Heart left ventricle (tissue), 16 donors: Measurements from ENCODE around the gene TOP1. TPM values are rescaled to one million over a fixed set of nuclear protein-coding genes. Genes with fewer than 3 reads are reported as not detected.
A peak's percentile ranks its signal among the peaks of the same experiment; 100 is the strongest.

Source experiments
- ATAC-seq, 4 donors: fragments of 200-7000 bp; cut with Tn5 transposase; one replicate each; pipeline ENCODE4 v1.9.1; 2020 to 2022; ENCODE audit warnings: moderate library complexity in 4 of 4, mild to moderate bottlenecking in 3 of 4, moderate number of reproducible peaks in 1 of 4
- DNase-seq, 5 donors: peaks; one replicate each; pipeline ENCODE4 v3.0.0-alpha.2; 2020
- H3K27ac ChIP-seq, 12 donors: fragments of 200-600 bp; sonication (generic) in 4 of 12; one replicate each; pipeline versions ENCODE4 v1.5.0 to v1.8.0; 2016 to 2022; ENCODE audit warnings: mild to moderate bottlenecking in 2 of 12
- H3K27me3 ChIP-seq, 9 donors: fragments of 200-600 bp; sonication (generic) in 2 of 9; one replicate each; pipeline versions ENCODE4 v1.5.1 to v1.8.0; 2016 to 2022; ENCODE audit warnings: mild to moderate bottlenecking in 3 of 9
- H3K36me3 ChIP-seq, 9 donors: fragments of 200-600 bp; sonication (generic) in 2 of 9; one replicate each; pipeline versions ENCODE4 v1.5.0 to v1.8.0; 2018 to 2022; ENCODE audit warnings: mild to moderate bottlenecking in 2 of 9
- H3K4me1 ChIP-seq, 12 donors: fragments of 200-600 bp; sonication (generic) in 4 of 12; one replicate each; pipeline versions ENCODE4 v1.5.0 to v1.8.0; 2016 to 2022; ENCODE audit warnings: mild to moderate bottlenecking in 3 of 12
- H3K4me3 ChIP-seq, 12 donors: fragments of 200-600 bp; sonication (generic) in 4 of 12; one replicate each; pipeline versions ENCODE4 v1.5.0 to v1.8.0; 2017 to 2022; ENCODE audit warnings: mild to moderate bottlenecking in 9 of 12, moderate library complexity in 4 of 12
- H3K9me3 ChIP-seq, 12 donors: fragments of 200-600 bp; sonication (generic) in 4 of 12; one replicate each; pipeline versions ENCODE4 v1.5.0 to v1.8.0; 2016 to 2022; ENCODE audit warnings: mild to moderate bottlenecking in 1 of 12
- CTCF ChIP-seq, 12 donors: fragments of 200-600 bp; sonication (generic) in 4 of 12; IDR thresholded peaks; one replicate each; pipeline versions ENCODE4 v1.5.0 to v1.8.0; 2018 to 2022; ENCODE audit warnings: antibody characterized with exemption in 12 of 12, mild to moderate bottlenecking in 5 of 12
- POLR2A ChIP-seq, 2 donors: fragments of 450-650 bp; IDR thresholded peaks; one replicate each; pipeline ENCODE4 v1.6.1; 2017; ENCODE audit warnings: antibody characterized with exemption in 2 of 2, mild to moderate bottlenecking in 2 of 2, moderate library complexity in 2 of 2
- WGBS, 4 donors: extraction: QIAGEN DNeasy Blood & Tissue Kit in 2 of 4; methylation state at CpG; one replicate each; pipeline versions ENCODE4 v1.1.5 to v1.1.7; 2013 to 2018; 5-methylcytosine and 5-hydroxymethylcytosine counted together
- intact Hi-C, 10 donors: fragments of 100-400 bp; cut with DNase I; formaldehyde crosslinking; loops; one replicate each; pipeline versions ENCODE4 v1.11.1 to v1.14.2; 2022
- polyA plus RNA-seq, 2 donors: library from polyadenylated mRNA; stranded (reverse); fragments of 200-250 nt; gene quantifications; one replicate each; pipeline ENCODE4 v1.2.3, GENCODE V29; 2013
- total RNA-seq, 9 donors: library from RNA; depleted of rRNA in 2 of 9; stranded (reverse); fragments of >200 nt in 2 of 9; fragmentation: NEBNext Ultra II Directional in 3 of 9; extraction: Animal tissue kit (Norgen Biotek cat#: 25700) in 3 of 9; gene quantifications; one replicate each; pipeline versions ENCODE4 v1.1.0 to v1.2.4, GENCODE V29; 2016 to 2023
- donor health status: ischemic (EF 13 %, LVEDD 7.1; RV severe dilation, severe dysfunction).
- donor health status: healthy with polysubstance abuse.
- donor health status: DM: no; HTN: yes; CAD: no.
- donor health status: DM: no; HTN: no; CAD: no.
- donor health status: ischemic (EF 25% LVEDD 6.9; RV normal size, moderate dysfunction).
- donor health status: ischemic (EF 25% LVEDD 5.7; RV mildly dilated, moderate dysfunction).
- donor health status: healthy.
- donor health status: DM: yes; HTN: yes; CAD: no.
- donor health status: ischemic (EF 35%, LVEDD 5.7; RV mildly dilated, moderate dysfunction).
- donor health status: nonischemic (EF 11% LVEDD 7.7; RV severe dilation, severe dysfunction).
- donor health status: DM: yes; HTN: yes; CAD: no.
- donor health status: PGD.
- donor health status: ischemic (EF 29% LVEDD 5.4; RV normal size, mild dysfunction).
- donor health status: nonischemic (EF 23%, LVEDD 6.1; RV moderate dilation, normal function).

The TOP1 gene
- total and polyA plus RNA-seq, 11 donors, result 11.6 to 32.3 (median 21.4) TPM

GRCh38 chr20:41048461-41049301 lies 20.1 kb downstream of the TOP1 start:
- WGBS, 4 donors, result 48 to 58% (median 54%) methylated on average over 7 of the region's 7 CpGs
- TF ChIP-seq CTCF (IDR thresholded peaks at IDR 0.05) (no peak), POLR2A (IDR thresholded peaks at IDR 0.05) (no peak)
- H3K27me3 ChIP-seq, result no peaks in the 10 kb centered on the region
- intact Hi-C loops, result loop anchor here in 1 of 10 donors (5.0 kb wide), 1 partner anchor 34 kb away; no protein-coding TSS in a partner anchor
- peaks cover 11 to 95% (median 81%) of the 10 kb centered on the region in 12 donors for H3K4me1 ChIP-seq
- H3K9me3 ChIP-seq, result no peaks in the 10 kb centered on the region
- no peak for ATAC-seq
- peak overlapping the region in 9 of 12 donors; percentile 11 to 54 (median 23) for H3K4me3 ChIP-seq
- DNase-seq, result no peak
- peak overlapping the region in 11 of 12 donors; percentile 5 to 88 (median 26) for H3K27ac ChIP-seq
- H3K36me3 ChIP-seq, result no peaks in the 10 kb centered on the region

GRCh38 chr20:41049451-41049850 lies 20.8 kb downstream of the TOP1 start:
- intact Hi-C loops, result loop anchor here in 1 of 10 donors (5.0 kb wide), 1 partner anchor 33 kb away; no protein-coding TSS in a partner anchor
- Histone ChIP-seq H3K4me1 (peaks cover 11 to 97% (median 89%) of the 10 kb centered on the region in 12 donors), H3K9me3 (no peaks in the 10 kb centered on the region), H3K27ac (peak overlapping the region in 2 of 12 donors; percentile 55 to 88), H3K36me3 (no peaks in the 10 kb centered on the region), H3K27me3 (no peaks in the 10 kb centered on the region), H3K4me3 (no peak overlapping the region)
- WGBS, 4 donors, result 60 to 70% (median 67%) methylated on average over 3 of the region's 3 CpGs
- ATAC-seq (no peak), DNase-seq (no peak)
- no peak for TF ChIP-seq POLR2A (IDR thresholded peaks at IDR 0.05)
- no peak for TF ChIP-seq CTCF (IDR thresholded peaks at IDR 0.05)

- intact Hi-C loops, result no loop called here
- peak overlapping the region in 4 of 12 donors; percentile 4 to 88 (median 31) for H3K27ac ChIP-seq
- TF ChIP-seq CTCF (IDR thresholded peaks at IDR 0.05), result no peak
- no peak for TF ChIP-seq POLR2A (IDR thresholded peaks at IDR 0.05)
- peaks cover 17 to 100% (median 95%) of the 10 kb centered on the region in 12 donors for H3K4me1 ChIP-seq
- DNase-seq (no peak), ATAC-seq (no peak)
- H3K36me3 ChIP-seq, result no peaks in the 10 kb centered on the region
- H3K9me3 ChIP-seq, result no peaks in the 10 kb centered on the region
- WGBS, 4 donors, result 5 to 8% (median 6%) methylated on average over 1 of the region's 1 CpG
- H3K27me3 ChIP-seq, result no peaks in the 10 kb centered on the region
- peak overlapping the region in 1 of 12 donors; percentile 9 for H3K4me3 ChIP-seq
These were observed 21.9 kb downstream of the TOP1 start for GRCh38 chr20:41050361-41051008.
